Neural cell (in vitro differentiated cells): Measurements from ENCODE around the gene TEK. TPM values are rescaled to one million over a fixed set of nuclear protein-coding genes. Genes with fewer than 3 reads are reported as not detected.

Experiments
- H2AFZ ChIP-seq: fragments of 200-600, 300-800 bp; sonication (generic), shearing (Covaris generic); 2 replicates; pipeline ENCODE4 v1.6.0; 2014; ENCODE audit warnings: low read depth, mild to moderate bottlenecking, antibody characterized with exemption, low read length, moderate library complexity
- H3F3A ChIP-seq: fragments of 200-600 bp; shearing (Covaris generic); 2 replicates; pipeline ENCODE4 v1.6.1; 2016; ENCODE audit warnings: mild to moderate bottlenecking, moderate library complexity, mixed read lengths, antibody characterized with exemption, low read length; ENCODE audit not compliant: insufficient read depth, poor library complexity, severe bottlenecking
- H3K27ac ChIP-seq: fragments of 200-600, 300-800 bp; sonication (generic), shearing (Covaris generic); 2 replicates; pipeline ENCODE4 v1.5.1; 2014; ENCODE audit warnings: mild to moderate bottlenecking, low read length, moderate library complexity
- H3K27me3 ChIP-seq: fragments of 300-800, 200-600 bp; sonication (generic), shearing (Covaris generic); 2 replicates; pipeline ENCODE4 v1.6.0; 2014; ENCODE audit warnings: mild to moderate bottlenecking, low read depth, low read length, moderate library complexity; ENCODE audit not compliant: insufficient read depth
- H3K36me3 ChIP-seq: fragments of 300-800, 200-600 bp; sonication (generic), shearing (Covaris generic); 2 replicates; pipeline ENCODE4 v1.5.1; 2014; ENCODE audit warnings: mild to moderate bottlenecking, antibody characterized with exemption, low read length, moderate library complexity; ENCODE audit not compliant: insufficient read depth
- H3K4me2 ChIP-seq: fragments of 300-800, 200-600 bp; sonication (generic), shearing (Covaris generic); 2 replicates; pipeline ENCODE4 v1.6.0; 2014; ENCODE audit warnings: mild to moderate bottlenecking, low read length
- H3K4me3 ChIP-seq: fragments of 300-800, 200-600 bp; sonication (generic), shearing (Covaris generic); 2 replicates; pipeline ENCODE4 v1.5.1; 2014; ENCODE audit warnings: mild to moderate bottlenecking, low read length, moderate library complexity
- H3K79me2 ChIP-seq: fragments of 200-600 bp; shearing (Covaris generic); replicated peaks from 2 replicates; pipeline ENCODE4 v1.6.0; 2014; ENCODE audit warnings: mild to moderate bottlenecking, low read length, moderate library complexity; ENCODE audit not compliant: insufficient read depth
- H3K9ac ChIP-seq: fragments of 300-800, 200-600 bp; sonication (generic), shearing (Covaris generic); 2 replicates; pipeline ENCODE4 v1.6.1; 2016; ENCODE audit warnings: mild to moderate bottlenecking, low read length, mixed read lengths
- H3K9me2 ChIP-seq: fragments of 200-600 bp; shearing (Covaris generic); 2 replicates; pipeline ENCODE4 v1.6.1; 2016; ENCODE audit warnings: mild to moderate bottlenecking, low read length, mixed read lengths; ENCODE audit not compliant: insufficient read depth
- H3K9me3 ChIP-seq: fragments of 200-600, 300-800 bp; sonication (generic), shearing (Covaris generic); 2 replicates; pipeline ENCODE4 v1.6.1; 2016; ENCODE audit warnings: mild to moderate bottlenecking, mixed run types, low read length, moderate library complexity, mixed read lengths
- H4K20me1 ChIP-seq: fragments of 200-600 bp; shearing (Covaris generic); 2 replicates; pipeline ENCODE4 v1.6.1; 2016; ENCODE audit warnings: mild to moderate bottlenecking, mixed run types; ENCODE audit not compliant: insufficient read depth
- CTCF ChIP-seq: fragments of 450-650 bp; IDR thresholded peaks from 2 replicates; pipeline ENCODE4 v1.5.1; 2014; ENCODE audit warnings: antibody characterized with exemption, mild to moderate bottlenecking, moderate library complexity; ENCODE audit not compliant: poor library complexity, severe bottlenecking
- EP300 ChIP-seq: fragments of 450-650 bp; conservative IDR thresholded peaks from 2 replicates; pipeline ENCODE4 v1.6.1; 2014; ENCODE audit warnings: antibody characterized with exemption, mild to moderate bottlenecking, moderate library complexity; ENCODE audit not compliant: poor library complexity, severe bottlenecking
- EZH2 ChIP-seq: fragments of 200-600, 300-800 bp; shearing (Covaris generic), sonication (generic); IDR thresholded peaks from 2 replicates; pipeline ENCODE4 v1.6.1; 2014; ENCODE audit warnings: antibody characterized with exemption, low read length, borderline replicate concordance, mild to moderate bottlenecking; ENCODE audit not compliant: insufficient read depth, poor library complexity, severe bottlenecking
- MXI1 ChIP-seq: fragments of 450-650 bp; conservative IDR thresholded peaks from 2 replicates; pipeline ENCODE4 v1.6.1; 2014; ENCODE audit warnings: antibody characterized with exemption, mild to moderate bottlenecking; ENCODE audit not compliant: poor library complexity, severe bottlenecking
- POLR2AphosphoS5 ChIP-seq: IDR thresholded peaks from 2 replicates; pipeline ENCODE4 v1.6.1; 2012
- RAD21 ChIP-seq: fragments of 450-650 bp; conservative IDR thresholded peaks from 2 replicates; pipeline ENCODE4 v1.6.1; 2014; ENCODE audit warnings: antibody characterized with exemption, mild to moderate bottlenecking, moderate library complexity
- SMC3 ChIP-seq: fragments of 450-650 bp; conservative IDR thresholded peaks from 2 replicates; pipeline ENCODE4 v1.6.1; 2014; ENCODE audit warnings: antibody characterized with exemption, mild to moderate bottlenecking, moderate library complexity; ENCODE audit not compliant: poor library complexity
- TAF1 ChIP-seq: IDR thresholded peaks from 2 replicates; pipeline ENCODE4 v1.6.1; 2012; ENCODE audit warnings: low read depth
- polyA plus RNA-seq: library from polyadenylated mRNA; depleted of rRNA; stranded (reverse); fragments of >200 nt; gene quantifications from 2 replicates; pipeline ENCODE4 v1.2.3, GENCODE V29; 2014
- TF ChIP-seq, protein P1 (sequence below): IDR thresholded peaks from 2 replicates; pipeline ENCODE4 v1.6.1; 2012; ENCODE audit warnings: borderline replicate concordance

The TEK gene
- polyA plus RNA-seq, 1 donor from 2014 or later: 0.83 TPM

- no peak overlapping the region for H3K9ac ChIP-seq
- no peaks in the 10 kb centered on the region for H4K20me1 ChIP-seq
Measured at GRCh38 chr9:27107241-27107640, 1.8 kb upstream of the TEK start.

GRCh38 chr9:27109621-27110020 is 596 bp downstream of the TEK start:
- TF ChIP-seq RAD21: no peak
- no peak for TF ChIP-seq CTCF
- TF ChIP-seq SMC3: no peak
- TF ChIP-seq POLR2AphosphoS5: no peak
- TF ChIP-seq, protein P1, sequence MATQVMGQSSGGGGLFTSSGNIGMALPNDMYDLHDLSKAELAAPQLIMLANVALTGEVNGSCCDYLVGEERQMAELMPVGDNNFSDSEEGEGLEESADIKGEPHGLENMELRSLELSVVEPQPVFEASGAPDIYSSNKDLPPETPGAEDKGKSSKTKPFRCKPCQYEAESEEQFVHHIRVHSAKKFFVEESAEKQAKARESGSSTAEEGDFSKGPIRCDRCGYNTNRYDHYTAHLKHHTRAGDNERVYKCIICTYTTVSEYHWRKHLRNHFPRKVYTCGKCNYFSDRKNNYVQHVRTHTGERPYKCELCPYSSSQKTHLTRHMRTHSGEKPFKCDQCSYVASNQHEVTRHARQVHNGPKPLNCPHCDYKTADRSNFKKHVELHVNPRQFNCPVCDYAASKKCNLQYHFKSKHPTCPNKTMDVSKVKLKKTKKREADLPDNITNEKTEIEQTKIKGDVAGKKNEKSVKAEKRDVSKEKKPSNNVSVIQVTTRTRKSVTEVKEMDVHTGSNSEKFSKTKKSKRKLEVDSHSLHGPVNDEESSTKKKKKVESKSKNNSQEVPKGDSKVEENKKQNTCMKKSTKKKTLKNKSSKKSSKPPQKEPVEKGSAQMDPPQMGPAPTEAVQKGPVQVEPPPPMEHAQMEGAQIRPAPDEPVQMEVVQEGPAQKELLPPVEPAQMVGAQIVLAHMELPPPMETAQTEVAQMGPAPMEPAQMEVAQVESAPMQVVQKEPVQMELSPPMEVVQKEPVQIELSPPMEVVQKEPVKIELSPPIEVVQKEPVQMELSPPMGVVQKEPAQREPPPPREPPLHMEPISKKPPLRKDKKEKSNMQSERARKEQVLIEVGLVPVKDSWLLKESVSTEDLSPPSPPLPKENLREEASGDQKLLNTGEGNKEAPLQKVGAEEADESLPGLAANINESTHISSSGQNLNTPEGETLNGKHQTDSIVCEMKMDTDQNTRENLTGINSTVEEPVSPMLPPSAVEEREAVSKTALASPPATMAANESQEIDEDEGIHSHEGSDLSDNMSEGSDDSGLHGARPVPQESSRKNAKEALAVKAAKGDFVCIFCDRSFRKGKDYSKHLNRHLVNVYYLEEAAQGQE: no peak
- no peak for TF ChIP-seq TAF1
- no peak for TF ChIP-seq EP300
- no peak for TF ChIP-seq MXI1
- TF ChIP-seq EZH2: no peak
- Histone ChIP-seq H3K9ac (no peak overlapping the region), H3K4me3 (no peak overlapping the region), H4K20me1 (no peaks in the 10 kb centered on the region), H3K9me2 (no peaks in the 10 kb centered on the region), H2AFZ (no peak overlapping the region), H3F3A (no peaks in the 10 kb centered on the region), H3K36me3 (no peaks in the 10 kb centered on the region), H3K27ac (no peak overlapping the region), H3K27me3 (no peaks in the 10 kb centered on the region), H3K4me2 (no peak overlapping the region), H3K9me3 (no peaks in the 10 kb centered on the region), H3K79me2 (no peaks in the 10 kb centered on the region)

More at GRCh38 chr9:27107241-27107640, 1.8 kb upstream of the TEK start:
- Histone ChIP-seq H3K27me3 (no peaks in the 10 kb centered on the region), H2AFZ (no peak overlapping the region), H3K27ac (no peak overlapping the region), H3F3A (no peaks in the 10 kb centered on the region), H3K9me3 (no peaks in the 10 kb centered on the region), H3K79me2 (no peaks in the 10 kb centered on the region), H3K4me3 (no peak overlapping the region), H3K9me2 (no peaks in the 10 kb centered on the region), H3K4me2 (no peak overlapping the region), H3K36me3 (no peaks in the 10 kb centered on the region)
- TF ChIP-seq MXI1: no peak
- TF ChIP-seq POLR2AphosphoS5: no peak
- TF ChIP-seq, protein P1: no peak
- TF ChIP-seq EZH2: no peak
- TF ChIP-seq RAD21: no peak
- TF ChIP-seq EP300: no peak
- no peak for TF ChIP-seq TAF1
- TF ChIP-seq CTCF: no peak
- TF ChIP-seq SMC3: no peak
